NCI-H1092 (cell line): ENCODE data around the gene METTL26.

Experiments used
- DNase-seq: peaks from one replicate; lab custom pipeline; 2025; lab: John Stamatoyannopoulos, UW

METTL26 gene

GRCh38 chr16:638034-638543 is 2.0 kb upstream of the METTL26 start:
- no peak for DNase-seq

DNA sequence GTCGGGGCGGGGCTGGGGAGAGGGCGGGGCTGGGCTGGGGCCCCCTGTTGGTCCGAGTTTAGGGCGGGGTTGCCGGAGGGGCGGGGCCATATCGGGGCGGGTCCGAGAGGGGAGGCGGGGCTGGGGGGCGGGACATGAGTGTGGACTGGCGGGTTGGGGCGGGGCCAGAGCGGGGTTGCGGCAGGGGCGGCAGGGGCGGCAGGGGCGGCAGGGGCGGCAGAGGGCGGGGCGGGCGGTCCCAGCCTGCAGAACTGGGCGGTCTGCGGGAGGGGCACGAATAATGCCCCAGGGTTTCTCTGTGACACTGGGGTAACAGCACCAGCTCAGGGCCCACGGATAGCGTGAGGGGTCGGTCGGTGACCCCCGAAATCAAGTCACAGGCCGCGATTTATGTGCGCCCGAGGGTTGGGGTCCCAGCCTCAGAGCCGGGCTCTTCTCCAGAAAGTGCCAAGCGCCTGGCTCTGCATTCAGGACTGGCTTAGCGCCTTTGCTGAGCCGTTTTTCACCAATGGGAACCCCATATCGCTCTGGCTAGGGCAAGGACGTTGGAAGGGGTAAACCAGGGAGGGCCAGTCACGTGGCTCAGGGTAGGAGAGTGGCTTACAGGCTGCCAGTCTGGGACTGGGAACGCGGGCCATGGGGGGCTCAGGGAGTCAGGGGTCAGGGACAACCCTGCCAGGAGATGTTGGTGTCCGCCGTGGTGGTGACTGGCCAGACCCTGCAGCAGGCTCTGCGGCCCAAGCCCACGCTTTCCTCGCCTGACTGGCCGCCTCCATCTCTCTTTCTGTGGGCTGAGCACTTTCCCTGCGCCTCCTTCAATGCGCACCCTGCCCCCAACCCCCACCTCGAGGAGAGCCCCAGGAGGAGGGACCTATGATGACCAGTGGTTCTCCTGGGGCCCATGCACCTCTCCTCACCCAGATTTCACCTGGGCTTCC is 1.2 kb upstream of the METTL26 start:
- peak; percentile 91 for DNase-seq

DNA sequence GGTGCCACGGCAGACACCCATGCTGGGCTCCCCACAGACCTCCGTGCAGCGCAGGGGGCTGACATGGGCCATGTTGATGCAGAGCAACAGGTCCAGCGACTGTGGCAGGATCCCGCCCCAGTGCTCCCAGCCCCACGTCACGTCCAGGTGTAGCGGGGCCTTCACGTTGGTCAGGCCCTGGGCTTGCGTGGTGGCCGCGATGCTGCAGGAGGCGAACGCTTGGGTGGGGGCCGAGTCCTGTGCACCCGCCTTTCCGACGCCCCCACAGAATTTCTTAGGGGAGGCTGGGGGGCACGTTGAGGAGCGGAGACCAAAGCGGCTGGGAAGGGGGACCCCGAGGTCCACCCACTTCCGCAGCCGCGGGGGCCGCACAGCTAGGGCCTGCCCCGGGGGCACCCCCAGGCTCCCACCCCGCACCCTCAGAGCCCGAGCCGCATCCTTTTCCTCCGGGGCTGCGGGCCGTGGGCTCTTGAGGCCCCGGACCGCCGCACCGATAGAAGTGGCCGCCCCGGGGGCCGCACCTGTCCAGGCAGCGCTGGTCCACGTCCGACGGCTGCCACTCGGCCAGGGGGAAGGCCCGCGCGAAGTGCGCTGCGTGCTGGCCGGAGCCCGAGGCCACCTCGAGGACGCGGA is 416 bp downstream of the METTL26 start:
- no peak for DNase-seq

- DNase-seq, result no peak
Measured at GRCh38 chr16:634996-635395, 1.1 kb downstream of the METTL26 start.

DNA sequence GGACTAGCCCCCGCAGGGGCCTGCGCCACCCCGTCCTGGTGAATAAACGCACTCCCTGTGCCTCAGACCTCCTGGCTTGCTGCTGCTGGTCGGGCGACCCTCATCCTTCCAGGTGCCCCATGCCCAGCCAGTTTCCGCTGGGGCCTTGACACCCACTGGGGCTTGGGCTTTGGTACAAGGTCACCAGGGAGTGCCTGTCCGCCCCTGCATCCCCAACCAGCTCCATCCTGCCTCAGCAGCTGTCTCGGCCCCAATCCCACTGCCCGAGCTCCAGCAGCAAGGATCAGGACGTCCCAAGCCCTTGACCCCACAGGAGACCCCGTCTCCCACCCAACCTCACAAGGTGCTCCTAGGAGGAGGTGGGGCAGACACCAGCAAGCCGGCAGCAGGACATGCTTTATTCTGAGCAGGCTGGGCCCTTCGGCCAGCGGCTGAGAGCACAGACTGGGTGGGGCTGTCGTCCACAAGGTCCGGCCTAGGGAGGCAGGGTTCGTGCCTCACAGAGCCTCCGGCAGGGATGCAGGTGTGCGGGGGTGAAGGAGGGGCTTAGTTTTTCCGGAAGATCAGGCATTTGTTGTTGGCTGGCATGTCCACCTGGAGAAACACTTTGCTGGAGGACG is 1.9 kb downstream of the METTL26 start:
- no peak for DNase-seq

GRCh38 chr16:633336-634050 is 2.6 kb downstream of the METTL26 start:
- DNase-seq, result no peak

DNA sequence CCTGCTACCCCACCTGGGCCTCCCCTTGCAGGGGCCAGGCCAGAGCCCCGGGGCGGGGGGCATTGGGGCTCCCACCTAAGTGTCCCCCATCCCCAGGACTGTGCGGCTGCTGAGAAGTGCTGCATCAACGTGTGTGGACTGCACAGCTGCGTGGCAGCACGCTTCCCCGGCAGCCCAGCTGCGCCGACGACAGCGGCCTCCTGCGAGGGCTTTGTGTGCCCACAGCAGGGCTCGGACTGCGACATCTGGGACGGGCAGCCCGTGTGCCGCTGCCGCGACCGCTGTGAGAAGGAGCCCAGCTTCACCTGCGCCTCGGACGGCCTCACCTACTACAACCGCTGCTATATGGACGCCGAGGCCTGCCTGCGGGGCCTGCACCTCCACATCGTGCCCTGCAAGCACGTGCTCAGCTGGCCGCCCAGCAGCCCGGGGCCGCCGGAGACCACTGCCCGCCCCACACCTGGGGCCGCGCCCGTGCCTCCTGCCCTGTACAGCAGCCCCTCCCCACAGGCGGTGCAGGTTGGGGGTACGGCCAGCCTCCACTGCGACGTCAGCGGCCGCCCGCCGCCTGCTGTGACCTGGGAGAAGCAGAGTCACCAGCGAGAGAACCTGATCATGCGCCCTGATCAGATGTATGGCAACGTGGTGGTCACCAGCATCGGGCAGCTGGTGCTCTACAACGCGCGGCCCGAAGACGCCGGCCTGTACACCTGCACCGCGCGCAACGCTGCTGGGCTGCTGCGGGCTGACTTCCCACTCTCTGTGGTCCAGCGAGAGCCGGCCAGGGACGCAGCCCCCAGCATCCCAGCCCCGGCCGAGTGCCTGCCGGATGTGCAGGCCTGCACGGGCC is 3.4 kb downstream of the METTL26 start:
- DNase-seq, result no peak

- DNase-seq, result no peak
Measured at GRCh38 chr16:631808-632358, 4.2 kb downstream of the METTL26 start.

DNA sequence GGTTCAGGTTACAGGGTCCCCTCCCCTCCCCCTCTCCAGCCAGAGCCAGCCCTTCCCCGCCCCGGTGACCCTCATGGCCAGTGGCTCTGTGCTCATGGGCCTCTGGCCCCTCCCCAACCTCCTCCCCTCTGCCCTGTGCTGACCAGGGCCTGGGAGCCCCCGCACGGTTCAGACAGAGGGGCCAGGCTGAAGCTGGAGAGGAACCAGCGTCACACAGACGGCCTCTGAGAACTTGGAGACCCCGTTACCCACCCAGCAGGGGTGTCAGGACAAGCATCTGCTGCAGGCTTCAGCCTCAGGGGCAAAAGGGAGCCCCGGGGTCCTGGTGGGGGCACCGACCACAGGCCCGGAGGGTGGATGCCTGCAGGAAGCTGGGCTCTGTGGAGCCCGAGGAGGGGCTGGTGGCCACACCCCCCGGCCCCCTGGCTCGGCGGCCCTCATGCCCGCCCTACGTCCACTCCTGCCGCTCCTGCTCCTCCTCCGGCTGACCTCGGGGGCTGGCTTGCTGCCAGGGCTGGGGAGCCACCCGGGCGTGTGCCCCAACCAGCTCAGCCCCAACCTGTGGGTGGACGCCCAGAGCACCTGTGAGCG is 5.2 kb downstream of the METTL26 start, which contains the start of gene WFIKKN1:
TSS of gene WFIKKN1 (plus strand) at position 171 of the 591 bp plus-strand sequence. CDS start at position 440, 269 bp downstream.
- DNase-seq, result no peak

GRCh38 chr16:630249-630814 is 5.8 kb downstream of the METTL26 start:
- no peak for DNase-seq

- DNase-seq, result no peak
Measured at GRCh38 chr16:629833-630248, 6.3 kb downstream of the METTL26 start.

- DNase-seq, result no peak
Measured at GRCh38 chr16:629185-629832, 6.8 kb downstream of the METTL26 start.

DNA sequence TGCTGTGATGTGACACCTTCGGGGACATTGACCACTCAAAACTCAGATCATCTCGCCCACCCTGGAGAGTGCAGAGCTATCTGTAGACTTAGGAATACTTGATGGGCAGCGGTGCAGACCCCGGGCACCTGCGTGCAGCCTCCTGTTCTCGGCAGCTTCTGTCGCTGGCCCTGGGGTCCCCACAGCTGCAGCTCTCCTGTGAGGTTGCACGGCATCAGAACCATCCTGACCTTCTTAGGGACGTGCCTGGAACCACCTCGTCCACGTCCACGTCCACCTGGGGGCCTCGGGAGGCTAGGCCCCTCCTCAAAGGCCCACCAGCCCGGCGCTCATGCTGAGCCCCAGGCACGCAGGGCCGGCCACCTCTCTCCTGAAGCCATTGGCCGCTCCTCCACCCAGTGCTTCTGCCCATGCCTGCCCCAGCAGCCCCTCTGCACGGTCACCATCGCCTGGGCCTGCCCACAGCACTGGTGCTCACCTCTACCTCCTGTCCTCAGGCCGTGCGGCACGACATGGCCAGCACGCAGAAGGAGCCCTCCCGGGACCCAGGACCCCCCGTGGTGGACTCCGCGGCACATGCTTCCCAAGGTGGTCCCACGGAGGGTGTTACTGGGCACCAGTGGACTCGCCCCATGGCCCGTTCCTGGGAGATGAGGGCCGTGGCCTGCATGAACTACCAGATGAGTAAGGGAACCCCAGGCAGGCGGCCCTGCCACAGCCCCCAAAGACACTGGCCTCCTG is 7.6 kb downstream of the METTL26 start:
- no peak for DNase-seq

DNA sequence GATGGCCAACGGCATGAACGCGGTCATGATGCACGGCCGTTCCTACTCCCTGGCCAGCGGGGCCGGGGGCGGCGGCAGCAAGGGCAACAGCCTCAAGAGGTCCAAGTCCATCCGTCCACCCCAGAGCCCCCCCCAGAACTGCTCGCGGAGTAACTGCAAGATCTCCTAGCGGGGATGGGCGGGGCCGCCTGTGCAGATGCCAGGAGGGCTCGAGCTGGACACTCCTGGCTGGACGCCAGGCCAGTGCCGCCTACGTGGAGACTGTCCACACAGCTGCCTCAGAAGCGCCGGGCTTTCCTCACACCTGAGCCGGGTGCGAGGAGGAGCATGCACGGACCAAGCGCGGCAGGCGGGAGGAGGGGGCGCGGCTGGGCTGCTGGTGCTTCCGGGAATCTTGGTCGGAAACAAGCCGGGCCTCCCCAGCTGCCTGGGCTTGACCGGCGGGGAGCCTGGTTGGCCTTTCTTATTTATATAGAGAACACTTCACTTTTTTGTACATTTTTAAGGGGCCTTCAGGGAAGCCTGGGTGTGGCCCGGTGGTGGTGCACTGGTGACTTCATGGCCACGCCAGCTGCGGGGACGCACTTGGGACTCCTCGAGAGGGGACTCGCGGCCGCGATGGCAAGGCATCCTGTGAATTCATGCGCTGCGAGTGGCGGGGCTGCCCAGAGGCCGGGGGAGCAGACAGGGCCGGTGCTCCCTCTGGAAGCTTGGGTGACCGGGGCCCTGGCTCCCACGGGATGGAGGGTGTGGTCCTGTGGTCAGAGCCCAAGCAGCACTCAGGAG is 8.5 kb downstream of the METTL26 start:
- no peak for DNase-seq

DNA sequence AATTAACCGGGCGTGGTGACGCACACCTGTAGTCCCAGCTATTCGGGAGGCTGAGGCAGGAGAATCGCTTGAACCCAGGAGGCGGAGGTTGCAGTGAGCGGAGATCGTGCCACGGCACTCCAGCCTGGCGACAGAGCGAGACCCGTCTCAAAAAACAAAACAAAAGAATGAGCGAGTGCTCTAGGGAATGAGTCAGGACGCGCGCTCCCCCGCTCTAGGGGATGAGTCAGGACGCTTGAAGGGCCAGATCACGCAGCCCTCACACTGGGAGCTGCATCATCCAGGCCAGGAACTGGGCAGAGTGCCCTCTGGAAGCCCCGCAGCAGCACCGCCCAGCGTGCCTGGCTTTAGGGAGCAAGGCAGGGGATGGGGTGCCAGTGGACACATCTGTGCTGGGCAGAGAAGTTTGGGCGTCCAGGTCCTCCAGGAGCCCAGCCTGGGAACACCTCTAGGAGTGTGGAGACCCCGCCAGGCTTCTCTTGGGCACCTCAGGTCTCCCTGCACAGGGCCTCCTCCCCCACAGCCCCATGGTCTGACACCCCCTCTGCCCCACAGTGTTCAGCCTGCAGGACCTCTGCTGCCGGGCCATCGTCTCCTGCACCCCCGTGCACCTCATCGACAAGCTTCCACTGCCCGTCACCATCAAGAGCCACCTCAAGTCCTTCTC is 9.2 kb downstream of the METTL26 start:
- no peak for DNase-seq

- no peak for DNase-seq
Measured at GRCh38 chr16:625977-626765, 9.9 kb downstream of the METTL26 start.
